Activated naive CD4-positive, alpha-beta T cell treated with anti-CD3 and anti-CD28 coated beads, Interleukin-2, amount 10 ng/mL, durations not matched to agents 7 days and 5 days (primary cell): Measurements from ENCODE around the gene TEX48.

ENCODE experiments used
- CTCF ChIA-PET: fragments of 350-600 bp; sonication (Branson Sonifier 250); formaldehyde crosslinking; loops from one replicate; lab custom pipeline; 2021; ENCODE audit warnings: antibody characterized with exemption; lab: Charles Lee
- DNase-seq: peaks from one replicate; pipeline ENCODE4 v3.0.0-alpha.2; 2020
- H3K27ac Mint-ChIP-seq: one replicate; pipeline ENCODE4 v1.8.0; 2021; ENCODE audit warnings: mild to moderate bottlenecking, moderate library complexity, mixed read lengths
- H3K27me3 Mint-ChIP-seq: one replicate; pipeline ENCODE4 v1.8.0; 2021; ENCODE audit warnings: mild to moderate bottlenecking, mixed read lengths
- H3K36me3 Mint-ChIP-seq: one replicate; pipeline ENCODE4 v1.8.0; 2021; ENCODE audit warnings: mixed read lengths
- H3K4me1 Mint-ChIP-seq: one replicate; pipeline ENCODE4 v1.8.0; 2021; ENCODE audit warnings: mixed read lengths
- H3K4me3 Mint-ChIP-seq: one replicate; pipeline ENCODE4 v1.8.0; 2021; ENCODE audit warnings: mild to moderate bottlenecking, moderate library complexity, mixed read lengths
- H3K9me3 Mint-ChIP-seq: one replicate; pipeline ENCODE4 v1.8.0; 2021; ENCODE audit warnings: mixed read lengths

The TEX48 gene

DNA sequence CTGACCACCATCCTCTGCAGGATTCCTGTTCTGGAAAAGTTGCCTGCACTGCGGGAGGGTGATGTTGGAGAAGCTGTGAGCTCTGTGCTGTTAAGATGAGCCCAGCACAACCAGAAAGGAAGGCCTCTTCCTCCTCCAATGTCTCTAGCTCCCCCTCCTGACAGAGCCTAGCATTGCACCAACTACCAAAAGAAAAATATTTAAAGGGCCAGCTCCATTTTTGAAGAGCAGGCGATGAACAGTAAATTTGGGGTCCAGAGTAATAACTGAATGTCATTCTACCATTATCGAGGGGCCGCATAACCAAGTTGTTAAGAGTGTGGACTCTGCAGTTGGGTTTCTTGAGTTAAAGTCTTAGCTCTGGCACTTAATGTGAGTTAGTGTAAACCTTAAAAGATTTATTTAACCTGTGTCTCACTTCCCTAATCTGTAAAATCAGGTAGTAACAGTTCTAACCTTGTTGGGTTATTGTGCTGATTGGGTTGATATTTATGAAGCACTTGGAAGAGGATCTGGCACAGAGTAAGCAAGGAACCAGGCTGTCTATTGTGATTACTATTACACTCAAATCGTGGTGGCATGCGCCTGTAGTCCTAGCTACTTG is 28.3 kb downstream of the TEX48 start:
- H3K4me1 Mint-ChIP-seq: peaks cover 22% of the 10 kb centered on the region
- CTCF ChIA-PET: interaction anchor here (0.6 to 7.3 kb wide), 57 partner anchors 10 to 873 kb away, joined by 3 to 206 read pairs (median 6); partner anchors contain the start of gene ATP6V1G1
- peaks cover 6% of the 10 kb centered on the region for H3K36me3 Mint-ChIP-seq
- H3K9me3 Mint-ChIP-seq: no peaks in the 10 kb centered on the region
- peak overlapping the region; percentile 61 for H3K27ac Mint-ChIP-seq
- peak; percentile 89 for DNase-seq
- no peaks in the 10 kb centered on the region for H3K27me3 Mint-ChIP-seq
- H3K4me3 Mint-ChIP-seq: no peak overlapping the region

DNA sequence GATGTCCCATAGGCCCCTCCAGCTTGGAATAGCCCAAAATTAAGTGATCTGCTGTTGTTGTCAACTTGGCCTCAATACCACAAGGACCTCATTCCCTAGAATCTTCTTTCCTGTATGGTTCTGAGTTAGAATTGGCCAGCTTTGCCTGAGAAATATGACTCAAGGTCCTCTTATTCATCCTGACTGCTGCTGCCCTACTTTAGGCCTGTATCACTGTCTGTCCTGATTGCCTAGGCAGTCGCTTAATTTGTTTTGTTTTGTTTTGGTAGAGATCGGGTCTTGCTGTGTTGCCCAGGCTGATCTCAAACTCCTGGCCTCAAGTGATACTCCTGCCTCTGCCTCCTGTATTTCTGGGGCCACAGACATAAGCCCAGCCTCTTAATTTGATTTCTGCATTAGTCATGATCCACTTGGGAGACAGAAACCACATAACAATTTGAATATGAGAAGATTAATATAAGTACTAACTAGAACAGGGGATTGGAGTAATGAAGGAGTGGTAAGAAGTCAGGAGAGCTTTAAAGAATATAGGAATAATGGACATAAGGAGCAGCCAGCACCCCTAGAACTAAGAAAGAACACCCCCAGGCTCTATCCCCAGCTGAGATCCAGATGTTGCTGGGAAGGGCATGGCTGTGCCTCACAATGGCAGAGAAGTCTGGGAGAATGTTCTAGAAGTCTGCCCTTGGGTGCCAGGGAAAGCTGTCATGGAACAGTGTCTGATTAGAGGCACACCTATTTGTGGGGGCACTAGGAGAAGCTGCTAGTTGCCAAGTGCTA is 29.0 kb downstream of the TEX48 start:
- no peaks in the 10 kb centered on the region for H3K9me3 Mint-ChIP-seq
- H3K36me3 Mint-ChIP-seq: peaks cover 11% of the 10 kb centered on the region
- no peaks in the 10 kb centered on the region for H3K27me3 Mint-ChIP-seq
- no peak for DNase-seq
- no peak overlapping the region for H3K4me3 Mint-ChIP-seq
- peaks cover 22% of the 10 kb centered on the region for H3K4me1 Mint-ChIP-seq
- H3K27ac Mint-ChIP-seq: peak overlapping the region; percentile 61
- CTCF ChIA-PET: interaction anchor here (0.7 to 7.3 kb wide), 58 partner anchors 9 to 874 kb away, joined by 3 to 206 read pairs (median 6); partner anchors contain the start of gene ATP6V1G1

DNA sequence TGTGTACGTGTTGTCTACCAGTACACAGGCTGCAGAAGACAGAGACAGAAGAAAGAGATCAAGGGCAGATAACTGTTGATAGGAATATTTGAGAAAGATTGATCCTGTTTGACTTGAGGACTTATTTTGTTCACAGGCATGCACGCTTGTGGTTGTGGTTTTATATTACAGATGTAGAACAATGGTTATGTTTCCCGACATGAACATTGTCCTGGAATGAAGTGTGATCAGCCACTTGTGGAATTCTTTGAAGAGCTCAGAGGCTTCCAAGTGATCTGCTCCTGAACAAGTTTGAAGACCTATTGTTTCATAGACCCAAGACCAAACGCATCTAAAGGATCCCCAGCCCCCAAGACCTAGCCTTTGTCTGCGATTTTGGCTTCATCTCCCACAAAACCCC is 38.1 kb downstream of the TEX48 start:
- Mint-ChIP-seq H3K4me1 (no peaks in the 10 kb centered on the region), H3K27ac (no peak overlapping the region), H3K9me3 (peaks cover 7% of the 10 kb centered on the region), H3K36me3 (peaks cover 73% of the 10 kb centered on the region), H3K4me3 (no peak overlapping the region), H3K27me3 (no peaks in the 10 kb centered on the region)
- CTCF ChIA-PET: interaction anchor here (2.5 kb wide), 1 partner anchor 9 kb away, joined by 10 read pairs; no protein-coding TSS in a partner anchor
- DNase-seq: no peak

DNA sequence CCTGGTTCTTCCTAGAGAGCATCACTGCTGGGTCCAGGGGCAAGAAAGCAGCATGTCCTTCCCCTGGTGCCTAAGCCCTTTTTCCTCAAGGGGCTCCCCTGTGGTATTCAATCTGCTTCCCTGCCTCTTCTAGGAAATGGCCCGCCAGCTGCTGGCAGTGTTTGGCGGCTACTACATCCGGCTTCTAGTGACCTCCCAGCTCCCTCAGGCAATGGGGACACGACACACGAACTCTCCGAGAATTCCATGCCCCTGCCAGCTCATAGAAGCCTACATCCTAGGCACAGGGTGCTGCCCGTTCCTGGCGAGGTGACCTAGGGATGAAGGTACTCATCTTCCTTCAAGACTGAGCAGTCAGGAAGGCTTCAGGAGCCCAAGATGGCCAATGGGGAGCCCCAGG is 39.0 kb downstream of the TEX48 start:
- Mint-ChIP-seq H3K4me1 (no peaks in the 10 kb centered on the region), H3K9me3 (peaks cover 7% of the 10 kb centered on the region), H3K27ac (no peak overlapping the region), H3K4me3 (no peak overlapping the region), H3K27me3 (no peaks in the 10 kb centered on the region), H3K36me3 (peaks cover 76% of the 10 kb centered on the region)
- CTCF ChIA-PET: interaction anchor here (2.5 kb wide), 1 partner anchor 10 kb away, joined by 10 read pairs; no protein-coding TSS in a partner anchor
- no peak for DNase-seq

DNA sequence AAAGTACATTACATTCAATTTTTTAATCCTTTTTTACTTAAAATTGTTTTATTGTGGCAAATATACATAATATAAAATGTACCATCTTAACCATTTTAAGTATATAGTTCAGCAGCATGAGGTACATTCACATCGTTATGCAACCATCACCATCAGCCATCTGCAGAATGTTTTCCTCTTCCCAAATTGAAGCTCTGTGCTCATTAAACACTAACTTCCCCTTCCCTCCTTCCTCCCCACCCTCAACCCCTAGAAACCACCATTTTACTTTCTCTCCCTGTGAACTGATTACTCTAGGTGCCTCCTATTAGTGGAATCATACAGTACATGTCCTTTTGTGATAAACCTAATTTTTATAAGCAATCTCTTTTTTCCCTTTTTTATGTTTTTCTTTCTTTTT is 40.0 kb downstream of the TEX48 start:
- peaks cover 73% of the 10 kb centered on the region for H3K36me3 Mint-ChIP-seq
- DNase-seq: no peak
- H3K27me3 Mint-ChIP-seq: no peaks in the 10 kb centered on the region
- CTCF ChIA-PET: no interaction called here
- H3K27ac Mint-ChIP-seq: no peak overlapping the region
- H3K4me3 Mint-ChIP-seq: no peak overlapping the region
- peaks cover 2% of the 10 kb centered on the region for H3K9me3 Mint-ChIP-seq
- no peaks in the 10 kb centered on the region for H3K4me1 Mint-ChIP-seq

DNA sequence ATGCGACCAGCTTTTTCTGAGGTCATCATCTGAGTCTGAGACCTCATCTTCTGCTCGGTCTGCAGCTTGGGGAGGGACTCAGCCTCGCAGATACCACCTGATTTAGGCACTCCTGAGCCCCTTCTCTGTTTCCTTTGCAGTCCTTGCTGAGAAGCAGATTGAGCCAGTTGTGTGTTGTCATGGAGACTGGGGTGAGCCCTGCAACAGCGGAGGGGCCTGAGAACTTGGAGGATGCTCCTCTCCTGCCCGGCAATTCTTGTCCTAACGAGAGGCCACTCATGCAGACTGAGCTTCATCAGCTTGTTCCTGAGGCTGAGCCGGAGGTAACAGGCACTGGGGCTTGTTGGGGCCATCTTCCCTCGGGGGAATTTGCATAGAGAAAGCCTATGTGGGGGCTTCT is 43.6 kb downstream of the TEX48 start:
- CTCF ChIA-PET: interaction anchor here (1.8 kb wide), 1 partner anchor 14 kb away, joined by 10 read pairs; no protein-coding TSS in a partner anchor
- Mint-ChIP-seq H3K4me1 (no peaks in the 10 kb centered on the region), H3K9me3 (no peaks in the 10 kb centered on the region)

DNA sequence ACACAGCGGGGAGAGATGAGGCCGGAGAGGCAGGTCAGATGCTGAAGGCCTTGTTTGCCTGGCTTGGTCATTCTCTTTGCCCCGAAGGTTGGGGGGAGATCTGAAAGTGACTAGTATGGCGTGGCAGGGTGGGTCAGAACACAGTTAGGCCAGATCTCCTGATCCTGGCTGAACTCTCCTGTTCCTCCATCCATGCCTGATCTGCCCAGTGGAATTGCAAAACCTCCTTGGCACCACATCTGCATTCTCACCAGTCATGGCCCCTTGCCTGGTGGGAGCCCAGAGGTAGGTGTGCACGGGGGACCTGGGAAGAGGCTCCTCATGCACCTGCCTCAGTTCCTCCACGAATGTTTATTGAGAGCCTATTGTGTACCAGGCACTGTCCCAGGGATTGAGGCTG is 47.6 kb downstream of the TEX48 start:
- Mint-ChIP-seq H3K36me3 (peaks cover 59% of the 10 kb centered on the region), H3K9me3 (no peaks in the 10 kb centered on the region), H3K27ac (no peak overlapping the region), H3K4me3 (no peak overlapping the region), H3K4me1 (no peaks in the 10 kb centered on the region), H3K27me3 (no peaks in the 10 kb centered on the region)
- CTCF ChIA-PET: interaction anchor here (1.0 kb wide), 1 partner anchor 14 kb away, joined by 3 read pairs; no protein-coding TSS in a partner anchor
- no peak for DNase-seq

More for the DNA sequence above, 43.6 kb downstream of the TEX48 start:
- H3K27ac Mint-ChIP-seq: no peak overlapping the region
- no peak overlapping the region for H3K4me3 Mint-ChIP-seq
- no peak for DNase-seq
- H3K36me3 Mint-ChIP-seq: peaks cover 59% of the 10 kb centered on the region
- no peaks in the 10 kb centered on the region for H3K27me3 Mint-ChIP-seq

DNA sequence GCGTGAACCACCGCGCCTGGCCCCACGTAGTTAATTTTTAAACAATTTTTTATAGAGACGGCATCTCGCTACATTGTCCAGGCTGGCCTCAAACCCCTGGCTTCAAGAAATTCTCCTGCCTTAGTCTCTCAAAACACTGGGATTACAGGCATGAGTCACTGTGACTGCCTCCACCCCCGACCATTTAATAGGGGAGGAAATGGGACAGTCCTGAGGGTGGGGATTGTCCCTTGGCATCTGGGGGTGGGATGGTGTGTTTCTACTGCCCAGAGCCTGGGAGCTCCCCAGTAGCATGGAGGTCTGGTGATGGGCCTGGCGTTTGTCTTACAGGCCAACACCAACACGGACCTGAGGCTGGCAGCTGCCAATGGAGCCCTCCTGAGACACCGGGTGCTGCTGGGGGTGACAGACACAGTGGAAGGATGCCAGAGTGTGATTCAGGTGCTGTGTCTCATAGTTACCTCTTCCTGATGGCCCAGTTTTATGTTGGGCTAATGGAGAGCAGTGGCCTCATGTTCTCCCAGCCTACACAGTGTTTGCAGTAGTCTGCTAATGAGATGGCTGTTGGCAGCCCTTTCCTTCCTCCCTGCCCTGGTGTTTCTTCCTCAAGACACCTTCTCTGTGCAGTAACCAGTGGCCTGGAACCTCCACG is 48.4 kb downstream of the TEX48 start:
- no peak overlapping the region for H3K27ac Mint-ChIP-seq
- H3K4me3 Mint-ChIP-seq: no peak overlapping the region
- no peaks in the 10 kb centered on the region for H3K9me3 Mint-ChIP-seq
- DNase-seq: no peak
- H3K4me1 Mint-ChIP-seq: no peaks in the 10 kb centered on the region
- no peaks in the 10 kb centered on the region for H3K27me3 Mint-ChIP-seq
- CTCF ChIA-PET: interaction anchor here (1.9 kb wide), 1 partner anchor 20 kb away, joined by 4 read pairs; no protein-coding TSS in a partner anchor
- H3K36me3 Mint-ChIP-seq: peaks cover 57% of the 10 kb centered on the region

DNA sequence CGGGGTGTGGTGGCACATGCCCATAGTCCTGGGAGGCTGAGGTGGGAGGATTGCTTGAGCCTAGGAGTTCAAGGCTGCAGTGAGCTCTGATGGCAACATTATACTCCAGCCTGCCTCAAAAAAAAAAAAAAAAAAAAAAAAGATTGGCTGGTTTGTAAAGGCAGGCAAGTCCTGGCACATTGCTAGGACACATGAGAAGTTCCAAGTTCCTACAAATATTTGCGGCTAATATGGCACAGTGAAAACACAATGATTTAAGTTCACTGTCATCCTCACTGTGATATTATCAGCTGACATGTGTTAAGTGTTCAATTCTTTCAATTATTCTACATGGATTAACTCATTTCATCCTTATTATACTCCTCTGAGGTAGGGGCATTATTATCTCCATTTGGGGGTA is 50.8 kb downstream of the TEX48 start:
- Mint-ChIP-seq H3K4me1 (no peaks in the 10 kb centered on the region), H3K36me3 (peaks cover 55% of the 10 kb centered on the region), H3K27me3 (no peaks in the 10 kb centered on the region), H3K4me3 (no peak overlapping the region), H3K9me3 (no peaks in the 10 kb centered on the region), H3K27ac (no peak overlapping the region)
- CTCF ChIA-PET: interaction anchor here (1.8 kb wide), 1 partner anchor 22 kb away, joined by 6 read pairs; no protein-coding TSS in a partner anchor
- DNase-seq: no peak

DNA sequence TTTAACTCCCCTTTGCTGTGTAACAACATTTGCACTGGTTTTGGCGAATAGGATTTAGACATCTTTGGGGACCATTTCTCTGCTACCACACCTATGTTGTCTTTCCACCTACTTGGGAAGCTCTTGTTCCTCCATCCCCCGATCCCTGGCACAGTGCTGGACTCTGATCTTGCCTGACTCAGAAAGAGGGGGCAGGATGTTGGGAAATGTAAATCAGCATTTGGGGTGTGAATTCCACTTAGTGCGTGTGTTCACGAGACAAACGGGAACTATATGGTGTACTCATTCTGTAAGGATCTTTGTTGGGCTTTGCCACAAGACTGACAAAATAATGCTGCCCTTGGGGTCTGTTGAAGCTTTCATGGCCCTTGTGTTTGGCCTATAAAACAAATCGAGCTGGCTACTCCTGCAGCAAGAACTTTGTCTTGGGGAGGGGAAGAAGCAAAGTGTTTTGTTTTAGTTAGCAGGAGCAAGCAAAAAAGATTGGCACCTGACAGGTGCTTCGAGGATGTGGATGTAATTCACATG is 52.4 kb downstream of the TEX48 start:
- H3K27ac Mint-ChIP-seq: no peak overlapping the region
- DNase-seq: no peak
- H3K4me3 Mint-ChIP-seq: no peak overlapping the region
- H3K36me3 Mint-ChIP-seq: peaks cover 50% of the 10 kb centered on the region
- no peaks in the 10 kb centered on the region for H3K9me3 Mint-ChIP-seq
- no peaks in the 10 kb centered on the region for H3K4me1 Mint-ChIP-seq
- no peaks in the 10 kb centered on the region for H3K27me3 Mint-ChIP-seq
- CTCF ChIA-PET: interaction anchor here (1.8 kb wide), 1 partner anchor 24 kb away, joined by 6 read pairs; no protein-coding TSS in a partner anchor

DNA sequence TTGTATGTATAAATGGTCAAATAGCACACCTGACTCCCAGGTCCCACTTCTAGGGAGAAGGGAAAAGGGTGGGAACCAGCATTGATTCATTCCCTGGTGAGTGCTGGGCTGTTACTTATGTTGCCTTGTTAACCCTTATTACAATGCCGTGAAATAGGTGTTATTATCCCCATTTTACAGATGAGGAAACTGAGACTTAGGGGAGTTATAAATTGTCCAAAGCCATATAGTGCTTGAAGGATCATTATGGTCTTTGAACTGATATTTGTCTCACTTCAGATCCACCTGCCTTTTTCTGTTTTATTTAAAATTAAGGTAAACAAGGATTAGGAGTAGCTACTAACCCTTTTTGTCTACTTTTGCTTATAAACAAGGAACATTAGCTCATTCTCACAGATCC is 54.4 kb downstream of the TEX48 start:
- DNase-seq: no peak
- H3K27ac Mint-ChIP-seq: no peak overlapping the region
- H3K9me3 Mint-ChIP-seq: no peaks in the 10 kb centered on the region
- H3K27me3 Mint-ChIP-seq: no peaks in the 10 kb centered on the region
- CTCF ChIA-PET: no interaction called here
- H3K4me3 Mint-ChIP-seq: no peak overlapping the region
- H3K4me1 Mint-ChIP-seq: no peaks in the 10 kb centered on the region
- H3K36me3 Mint-ChIP-seq: peaks cover 53% of the 10 kb centered on the region

DNA sequence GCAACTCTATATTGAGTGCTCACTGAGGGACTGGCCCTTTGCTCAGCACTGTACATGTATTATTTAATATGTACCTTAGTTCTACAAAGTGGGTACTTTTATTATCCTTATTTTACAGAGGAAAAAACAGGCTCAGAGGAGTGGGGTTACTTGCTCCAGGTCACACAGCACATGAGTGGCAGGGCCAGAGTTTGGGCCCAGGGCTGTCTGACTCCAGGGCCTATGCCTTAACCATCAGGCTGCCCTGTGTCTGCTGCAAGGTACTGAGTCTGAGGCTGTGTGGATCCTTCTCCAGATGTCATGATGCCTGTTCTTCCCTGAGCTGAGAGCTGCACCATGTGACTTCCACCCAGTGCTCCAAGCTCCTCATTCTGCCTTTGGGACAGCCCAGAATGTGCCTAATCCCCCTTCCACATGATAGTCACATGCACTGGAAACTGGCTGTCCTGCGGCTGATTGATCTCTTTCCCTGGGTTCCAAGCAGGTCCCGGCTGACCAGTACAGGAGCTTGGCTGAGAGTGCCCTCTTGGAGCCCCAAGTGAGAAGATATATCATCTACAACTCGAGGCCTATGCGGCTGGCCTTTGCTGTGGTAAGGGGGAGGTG is 55.5 kb downstream of the TEX48 start:
- H3K36me3 Mint-ChIP-seq: peaks cover 54% of the 10 kb centered on the region
- H3K27me3 Mint-ChIP-seq: no peaks in the 10 kb centered on the region
- peaks cover 6% of the 10 kb centered on the region for H3K4me1 Mint-ChIP-seq
- no peak overlapping the region for H3K4me3 Mint-ChIP-seq
- no peaks in the 10 kb centered on the region for H3K9me3 Mint-ChIP-seq
- CTCF ChIA-PET: no interaction called here
- no peak overlapping the region for H3K27ac Mint-ChIP-seq
- no peak for DNase-seq

DNA sequence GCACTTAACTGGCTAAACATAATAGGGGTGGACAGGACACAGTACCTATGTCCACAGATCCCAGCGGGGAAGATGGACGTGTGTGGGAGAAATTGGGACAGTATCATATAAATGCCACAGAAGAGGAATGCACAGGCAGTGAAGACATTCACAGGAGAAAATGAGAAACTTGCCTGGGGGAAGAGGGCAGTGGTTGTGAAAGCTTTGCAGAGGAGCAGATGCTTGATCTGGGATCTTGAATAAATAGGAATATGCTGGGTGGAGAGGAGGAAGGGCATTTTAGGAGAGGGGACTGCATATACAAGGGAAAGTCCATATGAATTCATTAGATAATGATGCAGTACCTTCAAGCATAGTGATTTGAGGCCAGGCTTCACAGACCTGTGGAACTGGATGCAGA is 57.3 kb downstream of the TEX48 start:
- Mint-ChIP-seq H3K4me1 (peaks cover 8% of the 10 kb centered on the region), H3K4me3 (no peak overlapping the region), H3K27me3 (no peaks in the 10 kb centered on the region), H3K27ac (no peak overlapping the region), H3K9me3 (no peaks in the 10 kb centered on the region), H3K36me3 (peaks cover 52% of the 10 kb centered on the region)
- no peak for DNase-seq
- CTCF ChIA-PET: no interaction called here
